Measurements from ENCODE around the gene TMEM269.

Gene TMEM269

GRCh38 chr1:42817976-42818375, 33.2 kb downstream of the TMEM269 start:
- FAIRE-seq = no peak
- DNase-seq (ENCODE audit: insufficient read length, low spot score) = no peak

- no peak for FAIRE-seq
- DNase-seq (ENCODE audit: insufficient read length, low spot score) = no peak
These were observed 36.0 kb downstream of the TMEM269 start for GRCh38 chr1:42820813-42821212.

GRCh38 chr1:42821690-42822089, 36.9 kb downstream of the TMEM269 start:
- DNase-seq (ENCODE audit: insufficient read length, low spot score) = no peak
- FAIRE-seq = no peak

GRCh38 chr1:42822800-42823392, 38.1 kb downstream of the TMEM269 start:
- DNase-seq (ENCODE audit: insufficient read length, low spot score) (no peak), FAIRE-seq (no peak)

- no peak for DNase-seq (ENCODE audit: insufficient read length, low spot score)
- no peak for FAIRE-seq
These were observed 39.8 kb downstream of the TMEM269 start for GRCh38 chr1:42824481-42825035.

- DNase-seq (ENCODE audit: insufficient read length, low spot score) (no peak), FAIRE-seq (no peak)
These were observed 40.5 kb downstream of the TMEM269 start for GRCh38 chr1:42825036-42825851.

- DNase-seq (ENCODE audit: insufficient read length, low spot score) (no peak), FAIRE-seq (no peak)
These were observed 45.8 kb downstream of the TMEM269 start for GRCh38 chr1:42830631-42831030.

GRCh38 chr1:42831273-42831672, 46.5 kb downstream of the TMEM269 start:
- no peak for DNase-seq (ENCODE audit: insufficient read length, low spot score)
- no peak for FAIRE-seq

- no peak for FAIRE-seq
- DNase-seq (ENCODE audit: insufficient read length, low spot score) = no peak
These were observed 48.0 kb downstream of the TMEM269 start for GRCh38 chr1:42832641-42833240.

- FAIRE-seq (no peak), DNase-seq (ENCODE audit: insufficient read length, low spot score) (no peak)
These were observed 49.2 kb downstream of the TMEM269 start for GRCh38 chr1:42833981-42834380.

- FAIRE-seq (no peak), DNase-seq (ENCODE audit: insufficient read length, low spot score) (no peak)
These were observed 50.0 kb downstream of the TMEM269 start for GRCh38 chr1:42834803-42835202.

GRCh38 chr1:42835422-42835821, 50.6 kb downstream of the TMEM269 start:
- no peak for DNase-seq (ENCODE audit: insufficient read length, low spot score)
- no peak for FAIRE-seq

GRCh38 chr1:42837709-42838108, 52.9 kb downstream of the TMEM269 start:
- FAIRE-seq = no peak

GRCh38 chr1:42838482-42839190, 53.8 kb downstream of the TMEM269 start:
- no peak for FAIRE-seq
- no peak for DNase-seq (ENCODE audit: insufficient read length, low spot score)

More at GRCh38 chr1:42837709-42838108, 52.9 kb downstream of the TMEM269 start:
- no peak for DNase-seq (ENCODE audit: insufficient read length, low spot score)

- no peak for DNase-seq (ENCODE audit: insufficient read length, low spot score)
- FAIRE-seq = no peak
These were observed 56.2 kb downstream of the TMEM269 start for GRCh38 chr1:42841010-42841409.

- DNase-seq (ENCODE audit: insufficient read length, low spot score) (no peak), FAIRE-seq (no peak)
These were observed 56.8 kb downstream of the TMEM269 start for GRCh38 chr1:42841440-42842147.

- DNase-seq (ENCODE audit: insufficient read length, low spot score) (no peak), FAIRE-seq (no peak)
These were observed 59.9 kb downstream of the TMEM269 start for GRCh38 chr1:42844592-42845140.

- DNase-seq (ENCODE audit: insufficient read length, low spot score) (no peak), FAIRE-seq (no peak)
These were observed 60.4 kb downstream of the TMEM269 start for GRCh38 chr1:42845193-42845592.

- no peak for FAIRE-seq
- DNase-seq (ENCODE audit: insufficient read length, low spot score) = no peak
These were observed 61.1 kb downstream of the TMEM269 start for GRCh38 chr1:42845866-42846256.
